KMS-11 (cell line): Measurements from ENCODE around the gene CBLL2.
A peak's percentile ranks its signal among the peaks of the same experiment; 100 is the strongest.

Experiments used
- H2AFZ ChIP-seq: fragments of 200-600 bp; sonication (generic); 2 replicates; pipeline ENCODE4 v1.6.1; 2016; ENCODE audit warnings: antibody characterized with exemption, mixed run types, low read depth
- H3K27ac ChIP-seq: fragments of 200-600 bp; sonication (generic); 2 replicates; pipeline ENCODE4 v1.6.1; 2016; ENCODE audit warnings: mild to moderate bottlenecking, mixed run types
- H3K27me3 ChIP-seq: fragments of 200-600 bp; sonication (generic); 2 replicates; pipeline ENCODE4 v1.6.1; 2017; ENCODE audit warnings: mild to moderate bottlenecking, low read depth, mixed run types, moderate library complexity; ENCODE audit not compliant: insufficient read depth
- H3K36me3 ChIP-seq: fragments of 200-600 bp; sonication (generic); 2 replicates; pipeline ENCODE4 v1.6.1; 2017; ENCODE audit warnings: mild to moderate bottlenecking, mixed run types; ENCODE audit not compliant: insufficient read depth
- H3K4me1 ChIP-seq: fragments of 200-600 bp; sonication (generic); 2 replicates; pipeline ENCODE4 v1.6.1; 2016; ENCODE audit warnings: mild to moderate bottlenecking, low read depth, mixed run types; ENCODE audit not compliant: poor library complexity, severe bottlenecking
- H3K4me2 ChIP-seq: fragments of 200-600 bp; sonication (generic); 2 replicates; pipeline ENCODE4 v1.7.0; 2016; ENCODE audit warnings: mild to moderate bottlenecking, mixed run types
- H3K4me3 ChIP-seq: fragments of 200-600 bp; sonication (generic); IDR thresholded peaks from 2 replicates; pipeline ENCODE4 v1.6.1; 2017; ENCODE audit warnings: low read depth, low read length, mixed read lengths; ENCODE audit not compliant: insufficient read depth
- H3K79me2 ChIP-seq: fragments of 200-600 bp; sonication (generic); 2 replicates; pipeline ENCODE4 v1.6.1; 2016; ENCODE audit warnings: low read depth, mixed run types; ENCODE audit not compliant: insufficient read depth
- H3K9ac ChIP-seq: fragments of 200-600 bp; sonication (generic); 2 replicates; pipeline ENCODE4 v1.6.1; 2016; ENCODE audit warnings: mild to moderate bottlenecking, mixed run types
- H4K20me1 ChIP-seq: fragments of 200-600 bp; sonication (generic); 2 replicates; pipeline ENCODE4 v1.6.1; 2016; ENCODE audit warnings: mild to moderate bottlenecking, mixed run types; ENCODE audit not compliant: insufficient read depth
- TF ChIP-seq, protein P1 (sequence below): fragments of 200-600 bp; sonication (generic); conservative IDR thresholded peaks from 2 replicates; pipeline ENCODE4 v1.6.1; 2017; ENCODE audit warnings: low read depth, mild to moderate bottlenecking, antibody characterized with exemption, low read length, moderate library complexity, mixed read lengths

CBLL2 gene

DNA sequence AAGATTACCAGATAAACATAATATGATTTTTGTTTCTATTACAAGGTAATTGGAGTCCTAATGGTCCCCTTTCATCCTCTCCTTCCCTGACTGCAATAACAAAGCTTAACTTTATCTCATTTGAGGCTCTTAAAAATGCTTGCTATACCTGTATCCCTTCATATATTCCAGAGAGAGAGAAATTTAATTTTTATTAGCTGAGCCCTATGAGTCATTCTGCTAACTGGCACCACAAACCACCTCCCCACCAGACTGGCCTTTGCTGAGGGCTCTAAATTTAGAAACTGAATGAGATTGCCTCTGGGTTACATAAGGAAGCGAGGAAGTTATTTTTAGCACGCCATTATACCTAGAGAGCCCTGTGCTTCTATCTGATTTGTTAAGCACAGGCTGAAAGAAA is 27.4 kb downstream of the CBLL2 start:
- peak overlapping the region; percentile 62 for H2AFZ ChIP-seq
- H3K4me3 ChIP-seq = no peak overlapping the region
- no peaks in the 10 kb centered on the region for H4K20me1 ChIP-seq
- H3K79me2 ChIP-seq = no peaks in the 10 kb centered on the region
- no peaks in the 10 kb centered on the region for H3K36me3 ChIP-seq
- H3K27me3 ChIP-seq = no peaks in the 10 kb centered on the region
- H3K4me2 ChIP-seq = peak overlapping the region; percentile 95
- H3K9ac ChIP-seq = peak overlapping the region; percentile 26; the same call in 1 of the 2 replicates
- TF ChIP-seq, protein P1, sequence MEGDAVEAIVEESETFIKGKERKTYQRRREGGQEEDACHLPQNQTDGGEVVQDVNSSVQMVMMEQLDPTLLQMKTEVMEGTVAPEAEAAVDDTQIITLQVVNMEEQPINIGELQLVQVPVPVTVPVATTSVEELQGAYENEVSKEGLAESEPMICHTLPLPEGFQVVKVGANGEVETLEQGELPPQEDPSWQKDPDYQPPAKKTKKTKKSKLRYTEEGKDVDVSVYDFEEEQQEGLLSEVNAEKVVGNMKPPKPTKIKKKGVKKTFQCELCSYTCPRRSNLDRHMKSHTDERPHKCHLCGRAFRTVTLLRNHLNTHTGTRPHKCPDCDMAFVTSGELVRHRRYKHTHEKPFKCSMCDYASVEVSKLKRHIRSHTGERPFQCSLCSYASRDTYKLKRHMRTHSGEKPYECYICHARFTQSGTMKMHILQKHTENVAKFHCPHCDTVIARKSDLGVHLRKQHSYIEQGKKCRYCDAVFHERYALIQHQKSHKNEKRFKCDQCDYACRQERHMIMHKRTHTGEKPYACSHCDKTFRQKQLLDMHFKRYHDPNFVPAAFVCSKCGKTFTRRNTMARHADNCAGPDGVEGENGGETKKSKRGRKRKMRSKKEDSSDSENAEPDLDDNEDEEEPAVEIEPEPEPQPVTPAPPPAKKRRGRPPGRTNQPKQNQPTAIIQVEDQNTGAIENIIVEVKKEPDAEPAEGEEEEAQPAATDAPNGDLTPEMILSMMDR = no peak
- peak overlapping the region; percentile 61 for H3K27ac ChIP-seq
- H3K4me1 ChIP-seq = peaks cover 31% of the 10 kb centered on the region

DNA sequence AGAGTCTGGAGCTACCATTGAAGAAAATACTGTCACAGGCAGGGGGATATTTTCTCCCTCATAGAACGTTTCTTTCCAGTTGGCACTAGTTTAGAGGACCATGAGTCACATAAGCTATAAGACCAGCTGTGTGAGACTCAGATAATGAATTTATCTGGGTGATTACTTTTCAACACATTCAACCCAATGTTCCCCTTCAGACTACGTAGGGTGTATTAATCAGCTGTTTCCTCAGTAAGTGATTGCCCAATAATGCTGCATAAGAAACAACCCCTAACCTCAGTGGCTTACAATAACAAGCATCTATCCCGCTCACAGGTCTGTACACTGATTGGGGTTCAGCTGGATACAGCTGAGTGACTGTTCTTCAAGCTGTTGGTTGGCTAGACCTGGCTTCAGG is 38.1 kb downstream of the CBLL2 start:
- Histone ChIP-seq H4K20me1 (no peaks in the 10 kb centered on the region), H3K4me2 (no peak overlapping the region), H3K27ac (no peak overlapping the region), H3K27me3 (no peaks in the 10 kb centered on the region), H3K9ac (no peak overlapping the region), H3K4me1 (no peaks in the 10 kb centered on the region), H3K36me3 (no peaks in the 10 kb centered on the region), H2AFZ (no peak overlapping the region), H3K79me2 (no peaks in the 10 kb centered on the region), H3K4me3 (no peak overlapping the region)
- TF ChIP-seq, protein P1 = no peak

DNA sequence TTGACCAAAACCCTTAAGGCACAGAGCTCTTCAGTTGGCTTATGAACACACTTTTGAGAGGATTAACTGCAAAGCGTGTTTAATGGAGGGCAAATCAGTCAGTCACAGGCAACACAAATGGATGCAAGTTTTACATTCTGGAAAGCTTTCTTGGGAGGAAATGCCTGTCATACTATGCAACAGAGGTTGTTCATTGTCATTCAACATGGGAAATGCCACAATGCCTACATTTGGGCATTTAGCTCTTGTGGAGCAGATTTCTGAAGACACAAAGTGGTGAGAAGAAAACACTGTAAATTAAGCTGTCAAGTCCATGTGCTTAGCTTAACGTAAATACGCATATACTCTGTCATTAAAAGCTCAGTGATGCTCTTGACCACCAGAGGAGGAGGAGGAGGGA is 41.1 kb downstream of the CBLL2 start:
- no peak overlapping the region for H3K4me3 ChIP-seq
- no peaks in the 10 kb centered on the region for H3K4me1 ChIP-seq
- TF ChIP-seq, protein P1 = no peak
- no peak overlapping the region for H3K4me2 ChIP-seq
- no peak overlapping the region for H2AFZ ChIP-seq
- no peak overlapping the region for H3K27ac ChIP-seq
- no peaks in the 10 kb centered on the region for H3K79me2 ChIP-seq
- no peaks in the 10 kb centered on the region for H3K36me3 ChIP-seq
- no peak overlapping the region for H3K9ac ChIP-seq
- H4K20me1 ChIP-seq = no peaks in the 10 kb centered on the region
- H3K27me3 ChIP-seq = no peaks in the 10 kb centered on the region

DNA sequence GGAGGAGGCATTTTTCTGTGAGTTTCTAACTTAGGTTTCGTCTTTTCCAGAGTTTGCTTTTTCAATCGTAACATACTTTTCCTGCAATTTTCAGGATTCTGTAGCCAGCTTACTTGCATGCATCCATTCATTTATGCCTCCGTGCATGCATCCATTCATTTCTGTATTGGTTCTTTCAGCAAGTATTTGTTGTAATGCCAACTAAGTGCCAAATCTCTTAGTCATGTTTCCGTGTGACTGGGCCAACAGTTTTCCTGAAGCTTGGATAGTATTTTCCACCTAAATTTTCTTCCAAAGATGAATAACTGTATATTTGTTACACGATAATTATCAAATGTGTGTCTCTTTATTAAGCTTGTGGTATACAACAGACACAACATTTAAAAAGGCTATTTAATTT is 41.5 kb downstream of the CBLL2 start:
- no peaks in the 10 kb centered on the region for H3K4me1 ChIP-seq
- no peaks in the 10 kb centered on the region for H3K36me3 ChIP-seq
- H3K27me3 ChIP-seq = no peaks in the 10 kb centered on the region
- H3K27ac ChIP-seq = no peak overlapping the region
- H3K4me2 ChIP-seq = no peak overlapping the region
- no peak overlapping the region for H3K4me3 ChIP-seq
- TF ChIP-seq, protein P1 = no peak
- H3K79me2 ChIP-seq = no peaks in the 10 kb centered on the region
- no peak overlapping the region for H2AFZ ChIP-seq
- H4K20me1 ChIP-seq = no peaks in the 10 kb centered on the region
- H3K9ac ChIP-seq = no peak overlapping the region
